Mononuclear cell (primary cell): ENCODE measurements around the gene CD79B. TPM values are rescaled to one million over a fixed set of nuclear protein-coding genes. Genes with fewer than 3 reads are reported as not detected.
"Not testable (repeated sequence)": the region's sequence is repeated elsewhere in the genome, so short reads cannot be mapped to it uniquely, and the experiment has no call there.

Source experiments
- H3K27me3 ChIP-seq: 2 replicates; pipeline ENCODE4 v1.6.0; 2011; ENCODE audit warnings: low read length, control low read depth; ENCODE audit not compliant: insufficient read depth
- H3K4me1 ChIP-seq: 2 replicates; pipeline ENCODE4 v1.5.1; 2011; ENCODE audit warnings: mild to moderate bottlenecking, low read length, control low read depth; ENCODE audit not compliant: insufficient read depth
- H3K4me3 ChIP-seq: 2 replicates; pipeline ENCODE4 v1.5.1; 2011; ENCODE audit warnings: mild to moderate bottlenecking, low read length, moderate library complexity
- H3K9me3 ChIP-seq: 2 replicates; pipeline ENCODE4 v1.5.1; 2011; ENCODE audit warnings: low read depth, mild to moderate bottlenecking, control low read depth, low read length
- total RNA-seq: library from RNA; depleted of rRNA; stranded (reverse); fragments of >200 nt; gene quantifications from one replicate; pipeline ENCODE4 v1.2.3, GENCODE V29; 2012

Gene CD79B
- total RNA-seq, 1 donor: 26.0 TPM

DNA sequence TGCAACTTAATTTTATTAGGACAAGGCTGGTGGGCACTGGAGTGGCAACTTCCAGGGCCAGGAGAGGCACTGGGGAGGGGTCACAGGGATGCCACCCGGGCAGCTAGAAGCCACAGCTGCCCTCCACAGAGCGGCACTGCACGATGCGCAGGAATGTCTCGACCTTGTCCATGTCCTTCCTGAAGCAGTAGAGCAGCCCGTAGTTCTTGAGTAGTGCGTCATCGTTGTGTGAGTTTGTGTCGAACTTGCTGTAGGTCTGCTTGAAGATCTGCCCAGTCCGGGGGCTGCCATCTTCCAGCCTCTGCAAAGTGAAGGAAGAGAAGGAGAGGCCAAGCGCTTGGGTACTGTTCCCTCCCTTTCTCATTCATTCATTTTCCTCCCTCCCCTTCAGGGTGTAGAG, 14.9 kb downstream of the CD79B start:
- not testable (repeated sequence) for H3K27me3 ChIP-seq, H3K9me3 ChIP-seq, H3K4me3 ChIP-seq
- H3K4me1 ChIP-seq: peaks cover 21% of the 10 kb centered on the region

DNA sequence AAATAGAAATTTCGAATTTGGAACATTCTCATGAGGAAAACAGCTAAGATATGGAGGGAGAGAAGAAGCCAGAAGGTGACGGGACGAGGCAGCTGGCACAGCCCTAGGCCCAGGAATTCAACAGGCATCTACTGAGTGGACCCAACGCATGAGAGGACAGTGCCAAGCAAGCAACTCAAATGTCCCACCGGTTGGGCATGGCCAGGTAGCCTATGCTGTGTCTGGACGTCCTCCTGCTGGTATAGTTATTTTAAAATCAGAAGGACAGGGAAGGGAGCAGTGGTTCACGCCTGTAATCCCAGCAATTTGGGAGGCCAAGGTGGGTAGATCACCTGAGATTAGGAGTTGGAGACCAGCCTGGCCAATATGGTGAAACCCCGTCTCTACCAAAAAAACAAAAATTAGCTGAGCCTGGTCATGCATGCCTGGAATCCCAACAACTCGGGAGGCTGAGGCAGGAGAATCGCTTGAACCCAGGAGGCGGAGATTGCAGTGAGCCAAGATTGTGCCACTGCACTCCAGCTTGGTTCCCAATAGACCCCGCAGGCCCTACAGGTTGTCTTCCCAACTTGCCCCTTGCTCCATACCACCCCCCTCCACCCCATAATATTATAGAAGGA, 15.5 kb downstream of the CD79B start:
- Histone ChIP-seq H3K27me3 (no peaks in the 10 kb centered on the region), H3K9me3 (no peaks in the 10 kb centered on the region), H3K4me3 (no peak overlapping the region), H3K4me1 (peaks cover 19% of the 10 kb centered on the region)

DNA sequence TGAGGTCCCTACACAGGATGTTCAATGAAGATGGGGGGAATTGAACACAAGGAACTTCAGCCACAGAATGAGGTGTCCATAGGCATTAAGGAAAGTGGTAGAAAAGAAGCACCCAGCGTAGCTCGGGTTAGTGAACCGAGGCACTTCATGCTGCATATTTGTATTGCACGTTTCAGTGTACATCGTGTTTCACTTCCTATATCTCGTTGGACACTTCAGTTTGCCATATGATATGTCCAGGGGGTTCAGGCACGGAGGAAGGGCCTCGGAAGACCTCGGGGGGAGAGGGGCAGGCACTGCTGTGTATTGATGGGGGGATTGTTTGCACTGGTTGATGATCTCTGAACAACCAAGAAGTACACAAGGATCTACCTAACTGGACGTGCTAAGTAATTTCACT, 16.4 kb downstream of the CD79B start:
- H3K27me3 ChIP-seq, H3K4me3 ChIP-seq: not testable (repeated sequence)
- H3K4me1 ChIP-seq: peaks cover 19% of the 10 kb centered on the region

DNA sequence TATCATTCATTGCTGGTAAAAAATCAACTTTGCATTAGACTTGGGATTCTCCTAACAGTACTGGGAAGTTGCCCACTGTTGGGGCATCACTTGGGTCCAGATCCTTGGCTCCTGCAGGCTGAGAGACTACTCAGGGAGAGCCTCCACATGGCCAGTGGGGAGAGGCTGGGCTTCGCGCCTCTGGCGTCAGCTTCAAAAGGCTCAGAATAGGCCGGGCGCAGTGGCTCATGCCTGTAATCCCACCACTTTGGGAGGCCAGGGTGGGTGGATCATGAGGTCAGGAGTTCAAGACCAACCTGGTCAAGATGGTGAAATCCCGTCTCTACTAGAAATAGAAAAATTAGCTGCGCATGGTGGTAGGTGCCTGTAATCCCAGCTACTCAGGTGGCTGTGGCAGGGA, 17.7 kb downstream of the CD79B start:
- peaks cover 12% of the 10 kb centered on the region for H3K4me1 ChIP-seq
- H3K27me3 ChIP-seq: no peaks in the 10 kb centered on the region
- no peaks in the 10 kb centered on the region for H3K9me3 ChIP-seq
- H3K4me3 ChIP-seq: no peak overlapping the region

More for the DNA sequence above, 16.4 kb downstream of the CD79B start:
- H3K9me3 ChIP-seq: not testable (repeated sequence)

DNA sequence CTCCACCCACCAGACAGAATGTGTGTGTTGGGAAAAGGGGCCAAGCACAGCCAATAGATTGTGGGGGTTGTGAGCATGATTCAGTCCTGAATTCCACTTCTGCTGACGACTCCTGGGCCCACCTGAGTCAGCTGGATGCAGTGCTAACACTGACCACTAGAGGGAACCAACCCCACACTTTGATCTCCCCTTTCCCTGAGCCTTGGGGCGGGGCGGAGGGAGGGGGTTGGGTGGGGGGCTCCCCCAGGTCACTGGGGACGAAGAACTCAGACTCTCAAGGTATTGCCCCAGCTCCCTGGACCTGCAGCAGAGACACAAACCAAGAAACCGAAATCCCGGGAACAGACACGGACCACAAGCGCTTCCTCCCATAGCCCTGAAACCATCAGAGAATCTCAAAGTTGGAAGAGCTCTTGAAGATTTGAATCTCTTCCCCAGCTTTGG, 20.5 kb downstream of the CD79B start:
- Histone ChIP-seq H3K4me1 (peaks cover 6% of the 10 kb centered on the region), H3K4me3 (no peak overlapping the region), H3K9me3 (no peaks in the 10 kb centered on the region), H3K27me3 (no peaks in the 10 kb centered on the region)

- no peaks in the 10 kb centered on the region for H3K9me3 ChIP-seq
- H3K4me1 ChIP-seq: peaks cover 6% of the 10 kb centered on the region
- H3K4me3 ChIP-seq: no peak within 1 kb of the TSS
- H3K27me3 ChIP-seq: no peaks in the 10 kb centered on the region
Observed at GRCh38 chr17:63911041-63911635, 21.0 kb downstream of the CD79B start, which contains the start of gene CSHL1. Gene CSHL1, minus strand, starts transcription at chr17:63911258. Its CDS starts 62 bp downstream, at chr17:63911196.

GRCh38 chr17:63910096-63910495, 22.0 kb downstream of the CD79B start:
- Histone ChIP-seq H3K4me1 (no peaks in the 10 kb centered on the region), H3K4me3 (no peak overlapping the region), H3K9me3 (no peaks in the 10 kb centered on the region), H3K27me3 (no peaks in the 10 kb centered on the region)

DNA sequence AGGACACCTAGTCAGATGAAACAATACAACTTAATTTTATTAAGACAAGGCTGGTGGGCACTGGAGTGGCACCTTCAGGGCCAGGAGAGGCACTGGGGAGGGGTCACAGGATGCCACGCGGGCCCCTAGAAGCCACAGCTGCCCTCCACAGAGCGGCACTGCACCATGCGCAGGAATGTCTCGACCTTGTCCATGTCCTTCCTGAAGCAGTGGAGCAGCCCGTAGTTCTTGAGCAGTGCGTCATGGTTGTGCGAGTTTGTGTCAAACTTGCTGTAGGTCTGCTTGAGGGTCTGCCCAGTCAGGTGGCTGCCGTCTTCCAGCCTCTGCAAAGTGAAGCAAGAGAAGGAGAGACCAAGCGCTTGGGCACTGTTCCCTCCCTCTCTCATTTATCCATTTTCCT, 22.5 kb downstream of the CD79B start:
- not testable (repeated sequence) for H3K9me3 ChIP-seq, H3K4me1 ChIP-seq, H3K27me3 ChIP-seq, H3K4me3 ChIP-seq

- H3K4me1 ChIP-seq, H3K9me3 ChIP-seq, H3K4me3 ChIP-seq, H3K27me3 ChIP-seq: not testable (repeated sequence)
Observed at GRCh38 chr17:63907161-63907778, 24.9 kb downstream of the CD79B start.

GRCh38 chr17:63904796-63905195, 27.3 kb downstream of the CD79B start:
- not testable (repeated sequence) for H3K27me3 ChIP-seq, H3K4me3 ChIP-seq, H3K9me3 ChIP-seq, H3K4me1 ChIP-seq

GRCh38 chr17:63903787-63904201, 28.3 kb downstream of the CD79B start:
- not testable (repeated sequence) for H3K4me3 ChIP-seq, H3K9me3 ChIP-seq, H3K4me1 ChIP-seq, H3K27me3 ChIP-seq

DNA sequence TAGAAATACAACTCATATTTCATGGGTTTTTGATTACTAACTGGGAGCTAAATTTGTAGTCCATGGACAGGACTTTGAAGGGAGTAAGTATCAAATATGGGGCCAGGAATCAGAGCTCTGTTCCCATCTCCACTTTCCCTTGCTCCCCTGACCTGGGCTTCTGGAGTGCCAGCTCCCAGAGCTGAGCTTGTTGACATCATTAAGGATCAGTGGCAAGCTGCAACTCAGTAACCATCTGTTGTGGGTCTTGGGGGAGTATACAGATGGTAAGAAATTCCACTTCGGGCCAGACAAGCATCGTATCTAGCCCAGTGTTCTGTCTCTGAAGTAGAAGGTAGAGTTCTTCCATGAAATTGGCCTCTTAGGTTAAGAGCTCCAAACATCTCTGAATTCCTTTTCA, 30.2 kb downstream of the CD79B start:
- not testable (repeated sequence) for H3K4me3 ChIP-seq, H3K4me1 ChIP-seq, H3K27me3 ChIP-seq, H3K9me3 ChIP-seq

GRCh38 chr17:63898899-63899798, 33.0 kb downstream of the CD79B start:
- H3K9me3 ChIP-seq, H3K4me1 ChIP-seq, H3K4me3 ChIP-seq, H3K27me3 ChIP-seq: not testable (repeated sequence)

- not testable (repeated sequence) for H3K4me3 ChIP-seq, H3K4me1 ChIP-seq, H3K27me3 ChIP-seq, H3K9me3 ChIP-seq
Observed at GRCh38 chr17:63896524-63897354, 35.4 kb downstream of the CD79B start, which contains the start of gene CSH1. Gene CSH1, minus strand, starts transcription at chr17:63896574. Its CDS starts 63 bp downstream, at chr17:63896511.
